ENCODE results near the gene CPPED1.

DNA sequence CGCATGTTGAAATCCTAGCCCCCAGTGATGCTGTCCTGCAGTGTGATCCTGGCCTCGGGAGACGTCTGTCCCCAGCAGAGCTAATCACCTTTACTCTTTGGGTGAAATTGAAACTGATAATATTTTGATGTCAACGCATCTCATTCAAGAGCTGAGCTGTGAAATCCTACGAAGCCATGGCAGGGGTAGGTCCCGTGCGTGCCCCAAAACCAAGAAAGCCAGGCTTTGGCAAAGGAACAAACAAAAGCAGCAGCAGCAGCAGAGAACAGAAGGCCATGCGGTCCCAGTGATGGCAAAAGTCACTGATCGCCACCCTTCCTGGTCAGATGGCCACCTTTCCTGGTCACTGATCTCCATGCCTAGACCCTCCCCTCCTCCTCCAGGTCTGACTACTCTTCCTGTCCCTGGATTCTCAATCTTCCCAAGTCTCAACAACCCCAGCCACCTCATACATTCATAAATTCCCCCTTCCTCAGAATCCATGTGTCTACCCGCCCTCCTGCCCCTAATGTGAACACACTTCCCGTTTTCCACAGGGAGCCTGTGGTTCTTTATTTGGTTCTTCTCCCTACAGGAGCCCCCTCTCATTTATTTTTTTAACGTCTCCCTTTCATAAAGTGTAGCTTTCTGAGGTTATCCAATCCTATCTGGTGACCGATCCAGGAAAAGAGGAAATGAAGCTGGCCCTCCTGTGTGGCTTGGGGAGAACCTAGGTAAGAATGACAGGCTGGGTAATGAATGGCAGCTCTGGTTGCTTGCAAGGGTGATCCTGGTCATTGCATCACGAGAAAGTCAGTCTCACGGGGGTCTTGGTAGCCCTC is 50.3 kb downstream of the CPPED1 start:
- TF ChIP-seq, protein P1, sequence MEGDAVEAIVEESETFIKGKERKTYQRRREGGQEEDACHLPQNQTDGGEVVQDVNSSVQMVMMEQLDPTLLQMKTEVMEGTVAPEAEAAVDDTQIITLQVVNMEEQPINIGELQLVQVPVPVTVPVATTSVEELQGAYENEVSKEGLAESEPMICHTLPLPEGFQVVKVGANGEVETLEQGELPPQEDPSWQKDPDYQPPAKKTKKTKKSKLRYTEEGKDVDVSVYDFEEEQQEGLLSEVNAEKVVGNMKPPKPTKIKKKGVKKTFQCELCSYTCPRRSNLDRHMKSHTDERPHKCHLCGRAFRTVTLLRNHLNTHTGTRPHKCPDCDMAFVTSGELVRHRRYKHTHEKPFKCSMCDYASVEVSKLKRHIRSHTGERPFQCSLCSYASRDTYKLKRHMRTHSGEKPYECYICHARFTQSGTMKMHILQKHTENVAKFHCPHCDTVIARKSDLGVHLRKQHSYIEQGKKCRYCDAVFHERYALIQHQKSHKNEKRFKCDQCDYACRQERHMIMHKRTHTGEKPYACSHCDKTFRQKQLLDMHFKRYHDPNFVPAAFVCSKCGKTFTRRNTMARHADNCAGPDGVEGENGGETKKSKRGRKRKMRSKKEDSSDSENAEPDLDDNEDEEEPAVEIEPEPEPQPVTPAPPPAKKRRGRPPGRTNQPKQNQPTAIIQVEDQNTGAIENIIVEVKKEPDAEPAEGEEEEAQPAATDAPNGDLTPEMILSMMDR (IDR thresholded peaks at IDR 0.05), result no peak
- TF ChIP-seq EP300 (IDR thresholded peaks at IDR 0.05) (no peak), POLR2A (IDR thresholded peaks at IDR 0.05; ENCODE audit: low read depth) (no peak)
